Stimulated activated CD4-positive, alpha-beta T cell treated with anti-CD3 and anti-CD28 coated beads, Interleukin-1b, Interleukin-23, amount 100 ng/mL, for 48 hours (primary cell): ENCODE measurements around the gene H2BK1.
A peak's percentile ranks its signal among the peaks of the same experiment; 100 is the strongest.

ENCODE experiments used
- DNase-seq: peaks from one replicate; pipeline ENCODE4 v3.0.0-alpha.2; 2020

H2BK1 gene

GRCh38 chr7:151244841-151245346, 34.6 kb upstream of the H2BK1 start:
- DNase-seq: no peak

GRCh38 chr7:151244196-151244840, 34.0 kb upstream of the H2BK1 start:
- peak; percentile 60 for DNase-seq

- DNase-seq: no peak
Observed at GRCh38 chr7:151243408-151244195, 33.3 kb upstream of the H2BK1 start.

- no peak for DNase-seq
Observed at GRCh38 chr7:151243045-151243349, 32.7 kb upstream of the H2BK1 start.

- no peak for DNase-seq
Observed at GRCh38 chr7:151242159-151243044, 32.1 kb upstream of the H2BK1 start.

- DNase-seq: no peak
Observed at GRCh38 chr7:151241755-151242096, 31.4 kb upstream of the H2BK1 start.

- DNase-seq: no peak
Observed at GRCh38 chr7:151240942-151241754, 30.9 kb upstream of the H2BK1 start.

GRCh38 chr7:151240536-151240935, 30.2 kb upstream of the H2BK1 start:
- DNase-seq: no peak

GRCh38 chr7:151239837-151240459, 29.7 kb upstream of the H2BK1 start:
- no peak for DNase-seq

- no peak for DNase-seq
Observed at GRCh38 chr7:151238924-151239836, 28.9 kb upstream of the H2BK1 start.

GRCh38 chr7:151238190-151238810, 28.0 kb upstream of the H2BK1 start:
- DNase-seq: no peak

GRCh38 chr7:151237244-151238189, 27.2 kb upstream of the H2BK1 start:
- DNase-seq: no peak

GRCh38 chr7:151236406-151236805, 26.1 kb upstream of the H2BK1 start:
- no peak for DNase-seq

GRCh38 chr7:151235091-151235787, 25.0 kb upstream of the H2BK1 start:
- no peak for DNase-seq

- no peak for DNase-seq
Observed at GRCh38 chr7:151233804-151234203, 23.5 kb upstream of the H2BK1 start.

GRCh38 chr7:151232917-151233701, 22.8 kb upstream of the H2BK1 start:
- peak; percentile 85 for DNase-seq

- peak; percentile 91 for DNase-seq
Observed at GRCh38 chr7:151232091-151232916, 22.0 kb upstream of the H2BK1 start, which contains the start of gene CHPF2. Gene CHPF2, plus strand, starts transcription at chr7:151232483. Its CDS starts 1,529 bp downstream, at chr7:151234012.
